Muscle of leg (tissue), 11 donors: ENCODE data around the gene ATP2B3. TPM values are rescaled to one million over a fixed set of nuclear protein-coding genes. Genes with fewer than 3 reads are reported as not detected.

ENCODE experiments used
- DNase-seq: peaks from one replicate; pipeline ENCODE4 v3.0.0; 2013
- H3K27ac ChIP-seq: one replicate; pipeline ENCODE4 v1.5.1; 2013; ENCODE audit warnings: mild to moderate bottlenecking, low read length, control low read depth
- H3K27me3 ChIP-seq: one replicate; pipeline ENCODE4 v1.6.1; 2013; ENCODE audit warnings: low read length; ENCODE audit not compliant: control insufficient read depth, insufficient read depth
- H3K36me3 ChIP-seq: one replicate; pipeline ENCODE4 v1.6.1; 2013; ENCODE audit warnings: low read length; ENCODE audit not compliant: control insufficient read depth, insufficient read depth
- H3K4me1 ChIP-seq: one replicate; pipeline ENCODE4 v1.6.1; 2013; ENCODE audit warnings: low read length; ENCODE audit not compliant: control insufficient read depth, insufficient read depth
- H3K4me3 ChIP-seq: one replicate; pipeline ENCODE4 v1.5.1; 2013; ENCODE audit warnings: low read length, control low read depth
- H3K9me3 ChIP-seq: replicated peaks from 2 replicates; pipeline ENCODE4 v1.6.1; 2013; ENCODE audit warnings: low read depth, low read length; ENCODE audit not compliant: control insufficient read depth
- WGBS: methylation state at CpG from one replicate; pipeline ENCODE4 v1.1.5; 2013; ENCODE audit warnings: missing lambda C conversion rate; ENCODE audit not compliant: insufficient coverage; 5-methylcytosine and 5-hydroxymethylcytosine counted together
- polyA plus RNA-seq, 8 donors: library from polyadenylated mRNA; unstranded; fragments of 120-200 nt; gene quantifications; one replicate each; pipeline versions ENCODE4 v1.2.1 to v1.2.3, GENCODE V29; 2013; ENCODE audit warnings: inconsistent platforms in 1 of 8, low replicate concordance in 1 of 8; ENCODE audit not compliant: insufficient read length in 8 of 8, insufficient read depth in 1 of 8
- total RNA-seq: library from RNA; stranded (reverse); fragments of 120-200 nt; gene quantifications from one replicate; pipeline ENCODE4 v1.2.4, GENCODE V29; 2013

Gene ATP2B3
- total and polyA plus RNA-seq, 9 donors: 0.18 to 0.56 (median 0.29) TPM

- Histone ChIP-seq H3K4me3 (no peak overlapping the region), H3K27me3 (peaks cover 4% of the 10 kb centered on the region), H3K36me3 (no peaks in the 10 kb centered on the region), H3K9me3 (no peaks in the 10 kb centered on the region), H3K27ac (no peak overlapping the region), H3K4me1 (peaks cover 30% of the 10 kb centered on the region)
- DNase-seq: no peak
- WGBS: 56% methylated on average over 15 of the region's 18 CpGs
Measured at GRCh38 chrX:153578200-153578835, 60.9 kb downstream of the ATP2B3 start.

- Histone ChIP-seq H3K36me3 (no peaks in the 10 kb centered on the region), H3K4me1 (peaks cover 27% of the 10 kb centered on the region), H3K9me3 (no peaks in the 10 kb centered on the region), H3K27ac (no peak overlapping the region), H3K27me3 (peaks cover 5% of the 10 kb centered on the region), H3K4me3 (no peak overlapping the region)
- 58% methylated on average over 2 of the region's 2 CpGs for WGBS
- DNase-seq: no peak
Measured at GRCh38 chrX:153578889-153579288, 61.4 kb downstream of the ATP2B3 start.

GRCh38 chrX:153580700-153581386 is 63.4 kb downstream of the ATP2B3 start:
- H3K27me3 ChIP-seq: peaks cover 6% of the 10 kb centered on the region
- H3K4me3 ChIP-seq: no peak overlapping the region
- no peaks in the 10 kb centered on the region for H3K36me3 ChIP-seq
- no CpG with 5 or more reads among the region's 14 CpGs for WGBS
- no peak for DNase-seq
- H3K27ac ChIP-seq: no peak overlapping the region
- no peaks in the 10 kb centered on the region for H3K9me3 ChIP-seq
- peaks cover 27% of the 10 kb centered on the region for H3K4me1 ChIP-seq

GRCh38 chrX:153582896-153583295 is 65.5 kb downstream of the ATP2B3 start:
- 48% methylated on average over 9 of the region's 13 CpGs for WGBS
- H3K4me3 ChIP-seq: no peak overlapping the region
- DNase-seq: peak; percentile 79

GRCh38 chrX:153583433-153583832 is 66.0 kb downstream of the ATP2B3 start:
- WGBS: 80% methylated on average over 2 of the region's 2 CpGs
- no peak overlapping the region for H3K4me3 ChIP-seq
- H3K36me3 ChIP-seq: peaks cover 8% of the 10 kb centered on the region
- peaks cover 6% of the 10 kb centered on the region for H3K27me3 ChIP-seq
- DNase-seq: no peak
- no peak overlapping the region for H3K27ac ChIP-seq
- peaks cover 4% of the 10 kb centered on the region for H3K4me1 ChIP-seq
- no peaks in the 10 kb centered on the region for H3K9me3 ChIP-seq

More at GRCh38 chrX:153582896-153583295, 65.5 kb downstream of the ATP2B3 start:
- Histone ChIP-seq H3K36me3 (peaks cover 7% of the 10 kb centered on the region), H3K4me1 (peaks cover 9% of the 10 kb centered on the region), H3K9me3 (no peaks in the 10 kb centered on the region), H3K27ac (no peak overlapping the region), H3K27me3 (peaks cover 6% of the 10 kb centered on the region)

- Histone ChIP-seq H3K27me3 (peaks cover 6% of the 10 kb centered on the region), H3K4me3 (no peak overlapping the region), H3K27ac (no peak overlapping the region), H3K4me1 (peaks cover 3% of the 10 kb centered on the region), H3K36me3 (peaks cover 8% of the 10 kb centered on the region), H3K9me3 (no peaks in the 10 kb centered on the region)
- DNase-seq: no peak
- WGBS: no CpG with 5 or more reads among the region's 4 CpGs
Measured at GRCh38 chrX:153585827-153586226, 68.4 kb downstream of the ATP2B3 start.

GRCh38 chrX:153587342-153587741 is 69.9 kb downstream of the ATP2B3 start:
- WGBS: 91% methylated on average over 10 of the region's 10 CpGs
- Histone ChIP-seq H3K36me3 (peaks cover 8% of the 10 kb centered on the region), H3K27ac (no peak overlapping the region), H3K4me3 (no peak overlapping the region), H3K4me1 (peaks cover 3% of the 10 kb centered on the region), H3K27me3 (peaks cover 2% of the 10 kb centered on the region), H3K9me3 (no peaks in the 10 kb centered on the region)
- no peak for DNase-seq

- WGBS: 82% methylated on average over 13 of the region's 18 CpGs
- Histone ChIP-seq H3K4me1 (peaks cover 1% of the 10 kb centered on the region), H3K27ac (no peak overlapping the region), H3K4me3 (no peak overlapping the region), H3K36me3 (peaks cover 8% of the 10 kb centered on the region), H3K9me3 (no peaks in the 10 kb centered on the region), H3K27me3 (peaks cover 2% of the 10 kb centered on the region)
- no peak for DNase-seq
Measured at GRCh38 chrX:153588021-153588781, 70.8 kb downstream of the ATP2B3 start.

GRCh38 chrX:153588782-153589446 is 71.5 kb downstream of the ATP2B3 start:
- H3K27me3 ChIP-seq: no peaks in the 10 kb centered on the region
- peaks cover 11% of the 10 kb centered on the region for H3K36me3 ChIP-seq
- WGBS: 88% methylated on average over 21 of the region's 29 CpGs
- no peak overlapping the region for H3K4me3 ChIP-seq
- H3K9me3 ChIP-seq: no peaks in the 10 kb centered on the region
- H3K4me1 ChIP-seq: peaks cover 5% of the 10 kb centered on the region
- no peak for DNase-seq
- H3K27ac ChIP-seq: no peak overlapping the region
